Panc1 (cell line): ENCODE results near the gene PNMA5. TPM values are rescaled to one million over a fixed set of nuclear protein-coding genes. Genes with fewer than 3 reads are reported as not detected.
"Not testable (repeated sequence)": the region's sequence is repeated elsewhere in the genome, so short reads cannot be mapped to it uniquely, and the experiment has no call there.

ENCODE experiments used
- ATAC-seq: fragments of 200-7000 bp; cut with Tn5 transposase; 2 replicates; pipeline ENCODE4 v1.9.1; 2020; ENCODE audit warnings: mild to moderate bottlenecking, moderate library complexity
- BruUV-seq: library from RNA; stranded (reverse); fragments of 400-500 nt; replicated peaks from 2 replicates; lab custom pipeline; 2021; lab: Mats Ljungman, UMichigan
- CTCF ChIA-PET: fragments of 300-600 bp; sonication (Branson Sonifier 250); formaldehyde crosslinking; loops from one replicate; lab custom pipeline; 2022; ENCODE audit warnings: antibody characterized with exemption; lab: Charles Lee
- POLR2A ChIA-PET: fragments of 300-600 bp; sonication (Branson Sonifier 250); formaldehyde crosslinking; loops from one replicate; lab custom pipeline; 2022; ENCODE audit warnings: antibody characterized with exemption; lab: Charles Lee
- DNase-seq: peaks from one replicate; pipeline ENCODE4 v3.0.0-alpha.2; 2010; ENCODE audit warnings: low read depth, low spot score
- H3K27ac ChIP-seq: 2 replicates; pipeline ENCODE4 v1.5.1; 2011; ENCODE audit warnings: mild to moderate bottlenecking, low read length, inconsistent platforms
- H3K27me3 ChIP-seq: fragments of 200-500 bp; sonication (Bioruptor generic); 2 replicates; pipeline ENCODE4 v1.6.0; 2014; ENCODE audit warnings: low read length, inconsistent platforms; ENCODE audit not compliant: control insufficient read depth, insufficient read depth
- H3K36me3 ChIP-seq: fragments of 200-500 bp; sonication (Bioruptor generic); 2 replicates; pipeline ENCODE4 v1.5.1; 2014; ENCODE audit warnings: inconsistent platforms, mild to moderate bottlenecking, low read length, moderate library complexity; ENCODE audit not compliant: control insufficient read depth, insufficient read depth
- H3K4me1 ChIP-seq: 2 replicates; pipeline ENCODE4 v1.5.1; 2011; ENCODE audit warnings: inconsistent platforms, mild to moderate bottlenecking, low read length, moderate library complexity; ENCODE audit not compliant: control insufficient read depth, insufficient read depth
- H3K4me3 ChIP-seq, 2 experiments: 2 replicates each; pipeline ENCODE4 v1.5.1; 2011 to 2012; ENCODE audit warnings: low read depth in 2 of 2, low read length in 2 of 2, mild to moderate bottlenecking in 2 of 2, inconsistent platforms in 1 of 2, moderate library complexity in 1 of 2
- H3K9me3 ChIP-seq: fragments of 200-500 bp; sonication (Bioruptor generic); 2 replicates; pipeline ENCODE4 v1.5.1; 2014; ENCODE audit warnings: low read depth, mild to moderate bottlenecking, inconsistent platforms, low read length, moderate library complexity; ENCODE audit not compliant: control insufficient read depth, insufficient read depth
- POLR2AphosphoS5 ChIP-seq: IDR thresholded peaks from 2 replicates; pipeline ENCODE4 v1.6.1; 2012; ENCODE audit warnings: mild to moderate bottlenecking, low read depth, low read length, moderate library complexity
- SIN3A ChIP-seq: IDR thresholded peaks from 2 replicates; pipeline ENCODE4 v1.6.1; 2012; ENCODE audit warnings: low read depth, mild to moderate bottlenecking, low read length, moderate library complexity, borderline replicate concordance; ENCODE audit not compliant: insufficient read depth
- TCF7L2 ChIP-seq: IDR thresholded peaks from 2 replicates; pipeline ENCODE4 v1.6.1; 2011; ENCODE audit warnings: mild to moderate bottlenecking, low read depth, low read length, inconsistent platforms
- in situ Hi-C: cut with HindIII; loops from 2 replicates; pipeline ENCODE4 v1.10.0; 2016; ENCODE audit warnings: low sequenced_read_pairs, low pct_unique_long_range_greater_than_20kb
- intact Hi-C: fragments of 100-400 bp; cut with micrococcal nuclease; formaldehyde crosslinking; loops from one replicate; pipeline ENCODE4 v1.10.0; 2022; ENCODE audit not compliant: unreplicated experiment
- total RNA-seq: library from RNA; stranded (reverse); gene quantifications from one replicate; pipeline ENCODE4 v1.2.1, GENCODE V29; 2021; ENCODE audit not compliant: unreplicated experiment
- TF ChIP-seq, protein P1 (sequence below): fragments of 450-650 bp; IDR thresholded peaks from 2 replicates; pipeline ENCODE4 v1.5.1; 2017; ENCODE audit warnings: mild to moderate bottlenecking
- TF ChIP-seq, protein P2 (sequence below), 2 experiments: IDR thresholded peaks; 2 replicates each; pipeline ENCODE4 v1.6.1; 2011 to 2012; ENCODE audit warnings: low read depth in 2 of 2, control low read depth in 1 of 2, low read length in 1 of 2, mild to moderate bottlenecking in 1 of 2, moderate library complexity in 1 of 2; ENCODE audit not compliant: insufficient read depth in 1 of 2

Gene PNMA5
- total RNA-seq, 1 experiment from 2014 or later: not detected

DNA sequence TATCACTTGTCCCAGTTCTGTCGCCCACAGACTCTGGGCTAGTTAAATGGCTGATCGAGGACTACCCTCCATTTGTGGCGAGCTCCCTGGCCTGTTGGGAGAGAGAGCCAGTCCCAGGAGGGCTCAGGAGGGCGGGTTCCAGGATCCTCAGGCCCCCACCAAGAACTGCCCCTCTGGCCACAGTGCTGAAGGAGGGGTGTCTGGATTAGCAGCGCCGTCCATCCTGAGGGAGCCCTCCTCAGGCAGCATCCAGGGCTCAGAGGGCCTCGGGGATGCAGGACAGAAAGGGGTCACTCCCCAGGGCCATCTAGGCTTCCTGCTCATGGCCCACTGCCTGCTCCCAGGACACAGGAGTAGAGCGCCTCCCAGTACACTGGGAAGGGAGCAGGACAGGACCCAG lies 6.1 kb downstream of the PNMA5 start:
- Histone ChIP-seq H3K27me3 (no peaks in the 10 kb centered on the region), H3K27ac (no peak overlapping the region), H3K9me3 (no peaks in the 10 kb centered on the region), H3K4me1 (no peaks in the 10 kb centered on the region), H3K4me3 (no peak overlapping the region), H3K36me3 (no peaks in the 10 kb centered on the region)
- ChIA-PET CTCF (no interaction called here), POLR2A (no interaction called here)
- DNase-seq (no peak), ATAC-seq (no peak)
- intact Hi-C loops: no loop called here
- BruUV-seq: no TSS peak
- in situ Hi-C loops: no loop called here
- TF ChIP-seq SIN3A: no peak
- TF ChIP-seq, protein P1, sequence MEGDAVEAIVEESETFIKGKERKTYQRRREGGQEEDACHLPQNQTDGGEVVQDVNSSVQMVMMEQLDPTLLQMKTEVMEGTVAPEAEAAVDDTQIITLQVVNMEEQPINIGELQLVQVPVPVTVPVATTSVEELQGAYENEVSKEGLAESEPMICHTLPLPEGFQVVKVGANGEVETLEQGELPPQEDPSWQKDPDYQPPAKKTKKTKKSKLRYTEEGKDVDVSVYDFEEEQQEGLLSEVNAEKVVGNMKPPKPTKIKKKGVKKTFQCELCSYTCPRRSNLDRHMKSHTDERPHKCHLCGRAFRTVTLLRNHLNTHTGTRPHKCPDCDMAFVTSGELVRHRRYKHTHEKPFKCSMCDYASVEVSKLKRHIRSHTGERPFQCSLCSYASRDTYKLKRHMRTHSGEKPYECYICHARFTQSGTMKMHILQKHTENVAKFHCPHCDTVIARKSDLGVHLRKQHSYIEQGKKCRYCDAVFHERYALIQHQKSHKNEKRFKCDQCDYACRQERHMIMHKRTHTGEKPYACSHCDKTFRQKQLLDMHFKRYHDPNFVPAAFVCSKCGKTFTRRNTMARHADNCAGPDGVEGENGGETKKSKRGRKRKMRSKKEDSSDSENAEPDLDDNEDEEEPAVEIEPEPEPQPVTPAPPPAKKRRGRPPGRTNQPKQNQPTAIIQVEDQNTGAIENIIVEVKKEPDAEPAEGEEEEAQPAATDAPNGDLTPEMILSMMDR: no peak
- TF ChIP-seq, protein P2, sequence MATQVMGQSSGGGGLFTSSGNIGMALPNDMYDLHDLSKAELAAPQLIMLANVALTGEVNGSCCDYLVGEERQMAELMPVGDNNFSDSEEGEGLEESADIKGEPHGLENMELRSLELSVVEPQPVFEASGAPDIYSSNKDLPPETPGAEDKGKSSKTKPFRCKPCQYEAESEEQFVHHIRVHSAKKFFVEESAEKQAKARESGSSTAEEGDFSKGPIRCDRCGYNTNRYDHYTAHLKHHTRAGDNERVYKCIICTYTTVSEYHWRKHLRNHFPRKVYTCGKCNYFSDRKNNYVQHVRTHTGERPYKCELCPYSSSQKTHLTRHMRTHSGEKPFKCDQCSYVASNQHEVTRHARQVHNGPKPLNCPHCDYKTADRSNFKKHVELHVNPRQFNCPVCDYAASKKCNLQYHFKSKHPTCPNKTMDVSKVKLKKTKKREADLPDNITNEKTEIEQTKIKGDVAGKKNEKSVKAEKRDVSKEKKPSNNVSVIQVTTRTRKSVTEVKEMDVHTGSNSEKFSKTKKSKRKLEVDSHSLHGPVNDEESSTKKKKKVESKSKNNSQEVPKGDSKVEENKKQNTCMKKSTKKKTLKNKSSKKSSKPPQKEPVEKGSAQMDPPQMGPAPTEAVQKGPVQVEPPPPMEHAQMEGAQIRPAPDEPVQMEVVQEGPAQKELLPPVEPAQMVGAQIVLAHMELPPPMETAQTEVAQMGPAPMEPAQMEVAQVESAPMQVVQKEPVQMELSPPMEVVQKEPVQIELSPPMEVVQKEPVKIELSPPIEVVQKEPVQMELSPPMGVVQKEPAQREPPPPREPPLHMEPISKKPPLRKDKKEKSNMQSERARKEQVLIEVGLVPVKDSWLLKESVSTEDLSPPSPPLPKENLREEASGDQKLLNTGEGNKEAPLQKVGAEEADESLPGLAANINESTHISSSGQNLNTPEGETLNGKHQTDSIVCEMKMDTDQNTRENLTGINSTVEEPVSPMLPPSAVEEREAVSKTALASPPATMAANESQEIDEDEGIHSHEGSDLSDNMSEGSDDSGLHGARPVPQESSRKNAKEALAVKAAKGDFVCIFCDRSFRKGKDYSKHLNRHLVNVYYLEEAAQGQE (IDR thresholded peaks at IDR 0.05; ENCODE audit: insufficient read depth in 1 of 2, low read depth in 2 of 2, low read length in 1 of 2): no peak
- no peak for TF ChIP-seq POLR2AphosphoS5
- no peak for TF ChIP-seq TCF7L2

DNA sequence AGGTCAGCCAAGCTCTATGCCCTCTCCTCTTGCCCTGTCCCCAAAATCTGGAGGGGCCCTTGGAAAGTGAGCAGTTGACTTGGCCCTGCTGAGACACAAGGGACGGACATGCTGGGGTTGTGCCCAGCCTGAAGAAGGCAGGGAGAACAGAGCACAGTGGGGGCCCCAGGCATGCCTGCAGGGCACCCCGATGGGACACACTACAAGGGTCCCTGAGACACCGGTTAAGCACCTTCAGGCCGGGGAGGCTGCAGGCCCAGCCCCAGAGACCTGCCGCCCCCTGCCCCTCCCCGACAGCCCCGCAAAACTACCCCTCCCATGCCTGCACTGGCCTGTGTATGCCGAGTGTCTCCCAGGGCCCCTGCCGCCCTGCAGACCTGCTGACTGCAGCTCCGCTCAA lies 6.8 kb downstream of the PNMA5 start:
- intact Hi-C loops, in situ Hi-C loops, CTCF ChIA-PET, H3K4me1 ChIP-seq, BruUV-seq, H3K9me3 ChIP-seq, H3K36me3 ChIP-seq, ATAC-seq, H3K4me3 ChIP-seq, H3K27me3 ChIP-seq, DNase-seq, H3K27ac ChIP-seq, POLR2A ChIA-PET: not testable (repeated sequence)

GRCh38 chrX:152985383-152985782 lies 8.5 kb downstream of the PNMA5 start:
- intact Hi-C loops, H3K27ac ChIP-seq, H3K27me3 ChIP-seq, DNase-seq, CTCF ChIA-PET, in situ Hi-C loops, H3K9me3 ChIP-seq, BruUV-seq, H3K36me3 ChIP-seq, H3K4me3 ChIP-seq, H3K4me1 ChIP-seq, POLR2A ChIA-PET: not testable (repeated sequence)
- peak; percentile 41; the same call in 1 of the 2 replicates for ATAC-seq
